ENCODE measurements around the gene GABRG3.

GABRG3 gene

GRCh38 chr15:27427276-27427675 lies 456.3 kb downstream of the GABRG3 start:
- DNase-seq = peak in 1 of 3 experiments; percentile 56

- DNase-seq = no peak
These were observed 457.2 kb downstream of the GABRG3 start for GRCh38 chr15:27428151-27428550.

GRCh38 chr15:27429577-27429976 lies 458.6 kb downstream of the GABRG3 start:
- DNase-seq = no peak

- peak in 1 of 3 experiments; percentile 9 for DNase-seq
These were observed 462.6 kb downstream of the GABRG3 start for GRCh38 chr15:27433604-27434003.

GRCh38 chr15:27438403-27439375 lies 467.7 kb downstream of the GABRG3 start:
- DNase-seq = peak in 1 of 3 experiments; percentile 31

- DNase-seq = no peak
These were observed 470.1 kb downstream of the GABRG3 start for GRCh38 chr15:27441120-27441519.

- no peak for DNase-seq
These were observed 477.3 kb downstream of the GABRG3 start for GRCh38 chr15:27448234-27448633.

GRCh38 chr15:27448986-27449385 lies 478.0 kb downstream of the GABRG3 start:
- no peak for DNase-seq

- no peak for DNase-seq
These were observed 479.0 kb downstream of the GABRG3 start for GRCh38 chr15:27449941-27450340.

- DNase-seq = peak in 1 of 3 experiments; percentile 44
These were observed 483.5 kb downstream of the GABRG3 start for GRCh38 chr15:27454281-27455075.

- no peak for DNase-seq
These were observed 485.8 kb downstream of the GABRG3 start for GRCh38 chr15:27456807-27457206.

GRCh38 chr15:27457766-27458165 lies 486.8 kb downstream of the GABRG3 start:
- no peak for DNase-seq

- DNase-seq = peak; percentile 12 to 69 (median 47)
These were observed 487.5 kb downstream of the GABRG3 start for GRCh38 chr15:27458345-27459084.

- DNase-seq = no peak
These were observed 488.9 kb downstream of the GABRG3 start for GRCh38 chr15:27459836-27460235.

GRCh38 chr15:27461181-27461580 lies 490.2 kb downstream of the GABRG3 start:
- DNase-seq = no peak

GRCh38 chr15:27463525-27464088 lies 492.6 kb downstream of the GABRG3 start:
- no peak for DNase-seq

GRCh38 chr15:27464941-27465612 lies 494.1 kb downstream of the GABRG3 start:
- DNase-seq = no peak

GRCh38 chr15:27466758-27467157 lies 495.8 kb downstream of the GABRG3 start:
- no peak for DNase-seq

GRCh38 chr15:27468151-27468591 lies 497.2 kb downstream of the GABRG3 start:
- no peak for DNase-seq

- DNase-seq = no peak
These were observed 502.9 kb downstream of the GABRG3 start for GRCh38 chr15:27473845-27474244.

- no peak for DNase-seq
These were observed 504.4 kb downstream of the GABRG3 start for GRCh38 chr15:27475395-27475794.
